GM19324 (cell line): ENCODE data around the gene CRAMP1.

ENCODE experiments used
- ATAC-seq: cut with Tn5 transposase; IDR thresholded peaks from one replicate; pipeline ENCODE4 v1.9.1; 2021; ENCODE audit warnings: mild to moderate bottlenecking, moderate library complexity; ENCODE audit not compliant: unreplicated experiment, low FRiP score

Gene CRAMP1

DNA sequence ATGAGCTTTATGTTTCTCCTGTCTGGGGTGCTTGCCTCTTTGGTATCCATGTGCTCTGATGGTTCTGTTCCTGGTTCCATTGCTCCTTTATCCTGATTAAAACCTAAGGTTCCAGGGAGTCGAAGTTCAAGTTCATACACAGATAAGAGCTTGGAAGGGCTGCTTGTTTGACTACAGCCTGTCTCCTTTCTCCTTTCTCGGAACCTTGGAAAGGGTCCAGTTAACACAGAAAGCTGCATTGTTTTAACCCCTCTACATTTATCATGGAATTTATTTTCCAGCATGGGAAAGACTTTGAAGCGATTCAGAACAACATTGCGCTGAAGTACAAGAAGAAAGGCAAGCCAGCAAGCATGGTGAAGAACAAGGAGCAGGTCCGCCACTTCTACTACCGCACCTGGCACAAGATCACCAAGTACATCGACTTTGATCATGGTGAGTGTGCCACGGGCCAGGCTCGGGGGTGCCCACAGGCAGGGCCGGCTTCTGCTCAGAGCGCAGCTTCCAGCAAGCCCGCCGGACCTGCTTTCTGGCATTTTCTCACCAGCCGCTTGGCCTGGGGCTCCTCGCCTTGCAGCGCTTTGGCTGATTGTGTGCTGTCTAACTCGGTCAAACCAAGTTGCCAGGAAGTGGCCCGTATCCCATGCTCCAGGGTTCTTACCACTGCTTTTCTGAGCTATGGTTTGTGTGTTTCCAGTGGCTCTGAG, 19.9 kb downstream of the CRAMP1 start:
- ATAC-seq, result no peak

- ATAC-seq, result no peak
Observed at GRCh38 chr16:1632638-1632970, 20.4 kb downstream of the CRAMP1 start.

DNA sequence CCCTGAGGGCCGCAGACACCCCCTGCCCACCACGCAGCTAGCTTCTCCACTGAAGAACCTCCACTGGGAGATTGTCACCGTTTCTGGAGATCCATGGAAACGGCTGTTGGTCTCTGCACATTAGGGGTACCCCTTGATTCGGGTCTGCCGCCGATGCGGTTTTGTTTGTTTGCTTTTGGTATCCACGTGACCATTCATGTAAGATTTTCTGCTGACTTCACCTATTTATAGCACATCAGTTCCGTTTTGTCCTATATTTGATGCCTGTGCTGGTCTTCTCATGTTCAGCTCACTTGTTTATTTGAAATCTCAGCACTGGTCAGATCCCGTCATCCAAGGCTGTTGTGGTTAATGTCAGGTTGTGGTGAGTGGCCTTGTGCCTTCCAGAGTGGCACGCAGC, 21.1 kb downstream of the CRAMP1 start:
- no peak for ATAC-seq

- ATAC-seq, result no peak
Observed at GRCh38 chr16:1634541-1634940, 22.4 kb downstream of the CRAMP1 start.

GRCh38 chr16:1635070-1635469, 22.9 kb downstream of the CRAMP1 start:
- ATAC-seq, result no peak

DNA sequence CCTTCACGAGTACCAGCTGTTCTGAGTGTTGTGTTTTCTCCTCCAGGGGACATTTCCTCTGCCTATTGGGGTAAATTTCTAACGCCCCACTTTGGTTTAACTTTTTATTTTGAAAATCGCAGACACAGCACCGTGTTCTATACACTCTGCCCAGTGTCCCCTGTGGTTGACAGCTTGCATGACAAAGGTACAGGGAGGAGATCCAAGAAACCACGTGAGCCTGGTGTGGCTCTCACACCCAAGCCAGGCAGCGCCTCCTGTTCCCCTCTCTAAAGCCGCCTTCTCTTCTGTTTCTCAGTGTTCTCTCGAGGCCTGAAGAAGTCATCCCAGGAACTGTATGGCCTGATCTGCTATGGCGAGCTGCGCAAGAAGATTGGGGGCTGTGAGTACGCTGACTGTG, 25.4 kb downstream of the CRAMP1 start:
- ATAC-seq, result no peak

DNA sequence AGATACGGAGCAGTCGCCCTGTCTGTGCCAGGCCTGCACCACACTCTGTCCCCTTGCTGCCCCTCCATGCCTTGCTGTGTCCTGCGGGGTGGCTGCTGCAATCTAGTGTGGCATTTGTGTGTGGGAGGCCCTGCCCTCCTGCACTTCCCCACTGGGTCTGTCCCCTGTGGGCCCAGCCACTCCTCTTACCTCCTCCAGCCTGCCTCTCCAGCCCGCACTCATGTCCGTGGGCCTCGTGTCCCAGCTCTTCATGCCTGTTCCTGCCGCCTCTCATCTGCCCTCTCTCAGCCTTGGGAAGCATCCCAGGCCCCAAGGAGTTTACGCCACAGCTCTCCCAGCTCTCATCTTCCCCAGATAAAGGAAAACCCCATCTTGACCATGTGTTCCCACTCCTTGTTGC, 26.6 kb downstream of the CRAMP1 start:
- ATAC-seq, result no peak

DNA sequence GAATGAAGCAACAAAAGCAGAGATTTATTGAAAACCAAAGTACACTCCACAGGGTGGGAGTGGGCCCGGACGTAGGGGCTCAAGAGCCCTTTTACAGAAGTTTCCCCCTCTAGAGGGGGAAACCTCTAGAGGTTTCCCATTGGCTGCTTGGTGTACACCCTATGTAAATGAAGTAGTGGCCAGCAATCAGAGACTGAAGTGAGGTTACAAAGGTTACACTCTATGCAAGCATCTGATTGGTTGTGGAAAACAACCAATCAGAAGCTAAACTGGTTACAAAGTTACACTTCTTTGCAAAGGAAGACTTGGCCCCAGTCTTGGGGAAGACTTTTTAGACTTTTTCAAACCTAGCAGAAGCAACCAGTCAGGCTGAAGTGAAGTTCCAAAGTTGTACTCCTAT, 27.1 kb downstream of the CRAMP1 start:
- ATAC-seq, result no peak

- ATAC-seq, result no peak
Observed at GRCh38 chr16:1639860-1640259, 27.7 kb downstream of the CRAMP1 start.

GRCh38 chr16:1640261-1640941, 28.2 kb downstream of the CRAMP1 start:
- ATAC-seq, result no peak

DNA sequence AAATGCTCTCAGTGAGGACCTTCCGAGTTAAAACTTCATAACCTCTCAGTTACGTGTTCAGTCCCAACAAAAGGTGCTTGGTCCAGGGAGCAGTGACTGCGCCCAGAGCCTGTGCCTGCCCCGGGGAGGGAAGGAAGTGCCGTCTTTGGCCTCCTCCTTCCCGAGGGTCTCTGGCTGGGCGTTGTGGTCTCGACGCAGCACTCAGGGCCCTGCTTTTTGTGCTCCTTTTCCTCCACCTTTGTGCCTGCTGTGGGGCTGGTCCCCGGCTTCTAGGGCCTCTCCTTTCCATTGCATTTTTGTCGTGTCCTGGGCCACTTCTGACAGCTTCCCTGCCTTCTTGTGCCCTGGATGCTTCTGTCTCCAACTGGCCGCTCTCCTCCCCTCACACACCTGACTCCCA, 29.1 kb downstream of the CRAMP1 start:
- no peak for ATAC-seq

GRCh38 chr16:1642148-1642547, 30.0 kb downstream of the CRAMP1 start:
- no peak for ATAC-seq

GRCh38 chr16:1642753-1643152, 30.6 kb downstream of the CRAMP1 start:
- no peak for ATAC-seq

DNA sequence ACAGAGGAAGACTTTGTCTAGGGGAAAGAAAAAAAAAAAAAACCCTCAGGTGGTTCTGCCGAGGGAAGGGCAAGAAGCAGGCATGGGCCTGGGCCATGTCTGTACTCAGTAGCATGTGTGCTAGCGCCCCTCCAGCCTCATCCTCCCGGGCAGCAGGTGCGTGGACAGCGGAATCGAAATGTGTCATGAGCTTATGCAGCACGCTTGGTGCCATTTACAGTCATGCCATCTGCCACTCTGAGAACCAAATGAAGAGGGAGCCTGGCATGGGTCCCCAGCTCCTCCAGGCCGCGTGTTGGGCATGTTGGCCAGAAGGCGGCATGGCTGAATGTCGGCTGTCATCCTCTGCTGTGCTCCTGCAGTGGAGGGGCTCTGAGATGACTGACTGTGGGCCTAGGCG, 31.4 kb downstream of the CRAMP1 start:
- ATAC-seq, result no peak

DNA sequence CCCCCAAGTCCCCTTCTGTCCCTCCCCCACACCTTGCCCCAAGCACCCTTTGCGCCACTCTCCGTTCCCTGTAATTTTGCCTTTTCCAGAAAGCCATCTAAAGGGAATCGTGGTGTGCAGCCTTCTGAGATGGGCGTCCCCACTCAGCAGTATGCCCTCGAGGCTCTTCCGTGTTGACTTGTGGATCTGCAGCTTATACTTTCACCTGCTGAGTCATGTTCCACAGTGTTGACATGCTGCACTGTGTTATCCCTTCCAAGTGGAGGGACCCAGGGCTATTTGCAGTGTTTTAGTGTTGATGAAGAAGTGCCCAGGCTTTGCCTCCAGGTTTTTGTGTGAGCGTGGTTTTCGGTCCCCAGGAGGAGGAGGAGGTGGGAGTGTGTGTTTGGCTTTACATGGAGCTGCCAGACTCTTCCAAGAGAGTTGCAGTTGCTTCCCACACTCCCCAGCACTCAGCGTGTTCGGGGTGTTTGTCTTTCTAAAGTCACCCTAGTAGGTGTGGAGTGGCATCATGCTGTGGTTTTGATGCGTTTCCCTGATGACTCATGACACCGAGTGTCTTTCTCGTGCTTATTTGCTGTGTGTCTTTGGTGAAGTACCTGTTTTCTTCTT, 33.9 kb downstream of the CRAMP1 start:
- ATAC-seq, result no peak

DNA sequence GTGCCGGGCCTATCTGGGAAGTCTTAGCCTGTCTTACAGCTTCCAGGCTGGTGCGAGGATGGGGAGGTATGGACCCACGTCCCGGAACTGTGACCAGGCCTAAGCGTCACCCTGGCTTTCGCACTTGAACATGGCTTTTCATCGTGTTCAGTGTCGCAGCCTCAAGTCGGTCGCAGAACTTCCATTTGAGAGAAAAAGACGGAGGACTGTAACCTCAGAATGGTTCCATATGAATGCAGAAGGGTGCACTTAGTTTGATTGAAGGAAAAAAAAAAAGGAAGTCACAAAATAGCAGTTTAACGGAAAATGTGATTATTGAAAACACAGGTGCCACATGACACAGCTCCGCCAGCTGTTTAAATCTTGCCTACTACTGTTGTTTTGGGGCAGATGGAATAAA, 35.7 kb downstream of the CRAMP1 start:
- ATAC-seq, result no peak

GRCh38 chr16:1650131-1650530, 38.0 kb downstream of the CRAMP1 start:
- no peak for ATAC-seq

DNA sequence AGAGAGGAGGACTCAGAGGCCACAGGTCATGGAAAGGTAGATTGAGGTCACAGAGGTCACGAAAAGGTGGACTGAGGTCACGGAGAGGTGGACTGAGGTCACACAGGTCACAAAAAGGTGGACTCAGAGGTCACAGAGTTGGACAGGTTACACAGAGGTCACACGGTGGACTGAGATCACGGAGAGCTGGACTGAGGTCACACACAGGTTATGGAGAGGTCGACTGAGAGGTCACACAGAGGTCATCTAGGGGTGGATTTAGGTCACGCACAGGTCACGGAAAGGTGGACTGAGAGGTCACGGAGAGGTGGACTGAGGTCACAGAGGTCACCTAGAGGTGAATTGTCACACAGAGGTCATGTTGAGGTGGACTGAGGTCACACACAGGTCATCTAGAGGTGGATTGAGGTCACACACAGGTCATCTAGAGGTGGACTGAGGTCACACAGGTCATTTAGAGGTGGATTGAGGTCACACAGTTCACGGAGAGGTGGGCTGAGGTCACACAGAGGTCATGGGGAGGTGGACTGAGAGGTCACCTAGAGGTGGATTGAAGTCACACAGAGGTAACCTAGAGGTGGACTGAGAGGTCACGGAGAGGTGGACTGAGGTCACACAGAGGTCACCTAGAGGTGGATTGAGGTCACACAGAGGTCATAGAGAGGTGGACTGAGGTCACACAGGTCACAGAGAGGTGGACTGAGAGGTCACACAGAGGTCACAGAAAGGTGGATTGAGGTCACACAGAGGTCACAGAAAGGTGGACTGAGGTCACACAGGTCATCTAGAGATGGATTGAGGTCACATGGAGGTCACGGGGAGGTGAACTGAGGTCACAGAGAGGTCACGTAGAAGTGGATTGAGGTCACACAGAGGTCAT, 39.2 kb downstream of the CRAMP1 start:
- no peak for ATAC-seq

DNA sequence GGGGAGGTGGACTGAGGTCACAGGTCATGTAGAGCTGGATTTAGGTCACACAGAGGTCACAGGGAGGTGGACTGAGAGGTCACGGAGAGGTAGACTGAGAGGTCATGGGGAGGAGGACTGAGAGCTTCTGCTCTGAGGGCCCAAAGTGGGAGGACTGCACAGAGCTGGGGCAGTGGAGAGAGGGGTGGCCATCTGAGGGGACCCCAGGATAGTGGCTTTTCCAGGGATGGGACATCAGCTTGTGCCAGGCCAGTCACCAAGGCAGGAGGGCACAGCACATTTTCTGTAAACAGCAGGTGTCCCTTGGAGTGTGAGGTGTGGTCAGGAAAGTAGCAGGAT, 39.8 kb downstream of the CRAMP1 start:
- ATAC-seq, result no peak

GRCh38 chr16:1653023-1653422, 40.9 kb downstream of the CRAMP1 start:
- no peak for ATAC-seq
